Trophoblast cell (in vitro differentiated cells and primary cell): ENCODE results near the gene DHDDS.

ENCODE experiments used
- DNase-seq, 2 donors: peaks; one replicate each; pipeline ENCODE4 v3.0.0-alpha.2; 2016
- H2AFZ ChIP-seq: 2 replicates; pipeline ENCODE4 v1.6.1; 2013; ENCODE audit warnings: low read length, moderate library complexity, mild to moderate bottlenecking; ENCODE audit not compliant: insufficient read depth, poor library complexity
- H2AK5ac ChIP-seq: 2 replicates; pipeline ENCODE4 v1.6.1; 2013; ENCODE audit warnings: mild to moderate bottlenecking, low read length
- H2BK120ac ChIP-seq: 2 replicates; pipeline ENCODE4 v1.6.1; 2013; ENCODE audit warnings: low read length, mild to moderate bottlenecking, moderate library complexity; ENCODE audit not compliant: insufficient read depth, poor library complexity
- H2BK12ac ChIP-seq: 2 replicates; pipeline ENCODE4 v1.6.1; 2013; ENCODE audit warnings: mild to moderate bottlenecking, low read length, moderate library complexity
- H2BK5ac ChIP-seq: 2 replicates; pipeline ENCODE4 v1.6.1; 2013; ENCODE audit warnings: low read length, low read depth, moderate library complexity, mild to moderate bottlenecking; ENCODE audit not compliant: poor library complexity
- H3K14ac ChIP-seq: 2 replicates; pipeline ENCODE4 v1.6.1; 2013; ENCODE audit warnings: mild to moderate bottlenecking, low read length
- H3K18ac ChIP-seq: 2 replicates; pipeline ENCODE4 v1.6.1; 2013; ENCODE audit warnings: mild to moderate bottlenecking, low read length
- H3K23ac ChIP-seq: 2 replicates; pipeline ENCODE4 v1.6.1; 2013; ENCODE audit warnings: low read length
- H3K27ac ChIP-seq: 2 replicates; pipeline ENCODE4 v1.5.1; 2013; ENCODE audit warnings: low read depth, mild to moderate bottlenecking, inconsistent platforms, low read length, moderate library complexity
- H3K27me3 ChIP-seq: 2 replicates; pipeline ENCODE4 v1.6.1; 2013; ENCODE audit warnings: inconsistent platforms, mild to moderate bottlenecking, low read length, moderate library complexity; ENCODE audit not compliant: insufficient read depth
- H3K36me3 ChIP-seq, 2 experiments: 1 replicate in 1 of 2; 2 replicates in 1 of 2; pipeline ENCODE4 v1.6.1; 2013; ENCODE audit warnings: low read length in 2 of 2, mild to moderate bottlenecking in 2 of 2, moderate library complexity in 1 of 2; ENCODE audit not compliant: insufficient read depth in 2 of 2, control insufficient read depth in 1 of 2
- H3K4ac ChIP-seq: 2 replicates; pipeline ENCODE4 v1.6.1; 2013; ENCODE audit warnings: low read depth, mild to moderate bottlenecking, low read length, moderate library complexity
- H3K4me1 ChIP-seq, 2 experiments: 1 replicate in 1 of 2; 2 replicates in 1 of 2; pipeline ENCODE4 v1.6.1; 2013; ENCODE audit warnings: low read length in 2 of 2, mild to moderate bottlenecking in 2 of 2, moderate library complexity in 1 of 2; ENCODE audit not compliant: insufficient read depth in 2 of 2, control insufficient read depth in 1 of 2
- H3K4me2 ChIP-seq: 2 replicates; pipeline ENCODE4 v1.6.1; 2013; ENCODE audit warnings: inconsistent platforms, mild to moderate bottlenecking, low read length, moderate library complexity
- H3K4me3 ChIP-seq: 2 replicates; pipeline ENCODE4 v1.5.1; 2013; ENCODE audit warnings: mild to moderate bottlenecking, low read depth, low read length, inconsistent platforms
- H3K79me1 ChIP-seq: one replicate; pipeline ENCODE4 v1.6.1; 2013; ENCODE audit warnings: low read length
- H3K79me2 ChIP-seq: 2 replicates; pipeline ENCODE4 v1.6.1; 2013; ENCODE audit warnings: low read length, mild to moderate bottlenecking; ENCODE audit not compliant: control insufficient read depth, insufficient read depth, poor library complexity
- H3K9ac ChIP-seq: 2 replicates; pipeline ENCODE4 v1.6.1; 2013; ENCODE audit warnings: mild to moderate bottlenecking, low read length
- H3K9me3 ChIP-seq: 2 replicates; pipeline ENCODE4 v1.6.1; 2013; ENCODE audit warnings: low read depth, mild to moderate bottlenecking, control low read depth, inconsistent platforms, low read length; ENCODE audit not compliant: insufficient read depth
- H4K12ac ChIP-seq: 2 replicates; pipeline ENCODE4 v1.6.1; 2013; ENCODE audit warnings: low read depth, mild to moderate bottlenecking, low read length, moderate library complexity
- H4K8ac ChIP-seq: 2 replicates; pipeline ENCODE4 v1.6.1; 2013; ENCODE audit warnings: low read depth, mild to moderate bottlenecking, low read length, moderate library complexity
- H4K91ac ChIP-seq: one replicate; pipeline ENCODE4 v1.6.1; 2013; ENCODE audit warnings: low read depth, mild to moderate bottlenecking, low read length, moderate library complexity
- WGBS: extraction: QIAGEN DNeasy Blood & Tissue Kit; methylation state at CpG from one replicate; pipeline ENCODE4 v1.1.7; 2013; ENCODE audit warnings: missing lambda C conversion rate; ENCODE audit not compliant: insufficient read length, insufficient coverage; ENCODE audit errors: extremely low coverage; 5-methylcytosine and 5-hydroxymethylcytosine counted together

Gene DHDDS

GRCh38 chr1:26518355-26518754, 86.2 kb downstream of the DHDDS start:
- no peak overlapping the region for H3K27ac ChIP-seq
- H3K4ac ChIP-seq = no peak overlapping the region
- no peak overlapping the region for H3K14ac ChIP-seq
- H3K4me2 ChIP-seq = no peak overlapping the region
- H4K12ac ChIP-seq = no peak overlapping the region
- no peak overlapping the region for H2BK5ac ChIP-seq
- no CpG with 5 or more reads among the region's 6 CpGs for WGBS
- no peaks in the 10 kb centered on the region for H3K4me1 ChIP-seq
- H2AFZ ChIP-seq = no peak overlapping the region
- no peak overlapping the region for H4K8ac ChIP-seq
- H3K9ac ChIP-seq = no peak overlapping the region
- DNase-seq = no peak
- H3K79me1 ChIP-seq = no peaks in the 10 kb centered on the region
- H3K4me3 ChIP-seq = no peak overlapping the region
- H3K36me3 ChIP-seq = no peaks in the 10 kb centered on the region
- no peaks in the 10 kb centered on the region for H3K27me3 ChIP-seq
- no peak overlapping the region for H2AK5ac ChIP-seq
- H4K91ac ChIP-seq = no peak overlapping the region
- H3K9me3 ChIP-seq = no peaks in the 10 kb centered on the region
- H3K18ac ChIP-seq = no peak overlapping the region
- no peak overlapping the region for H2BK120ac ChIP-seq
- H3K79me2 ChIP-seq = no peaks in the 10 kb centered on the region
- no peak overlapping the region for H3K23ac ChIP-seq
- H2BK12ac ChIP-seq = no peak overlapping the region

GRCh38 chr1:26520339-26520738, 88.2 kb downstream of the DHDDS start:
- Histone ChIP-seq H2BK5ac (no peak overlapping the region), H3K79me2 (no peaks in the 10 kb centered on the region), H3K9me3 (no peaks in the 10 kb centered on the region), H3K14ac (no peak overlapping the region), H3K36me3 (no peaks in the 10 kb centered on the region), H2BK12ac (no peak overlapping the region), H3K4ac (no peak overlapping the region), H3K4me1 (no peaks in the 10 kb centered on the region), H2AK5ac (no peak overlapping the region), H2AFZ (no peak overlapping the region), H3K79me1 (no peaks in the 10 kb centered on the region), H3K4me3 (no peak overlapping the region), H3K27me3 (no peaks in the 10 kb centered on the region), H2BK120ac (no peak overlapping the region), H3K9ac (no peak overlapping the region), H4K91ac (no peak overlapping the region), H3K27ac (no peak overlapping the region), H3K4me2 (no peak overlapping the region), H3K18ac (no peak overlapping the region), H4K8ac (no peak overlapping the region), H4K12ac (no peak overlapping the region), H3K23ac (no peak overlapping the region)
- WGBS = no CpG with 5 or more reads among the region's 5 CpGs
- no peak for DNase-seq
